Suppressor macrophage treated with lipopolysaccharide for 1 hour (primary cell): ENCODE results near the gene BMP10.

Experiments
- DNase-seq, 3 donors: peaks; one replicate each; pipeline ENCODE4 v3.0.0-alpha.2; 2020 to 2022

Gene BMP10

DNA sequence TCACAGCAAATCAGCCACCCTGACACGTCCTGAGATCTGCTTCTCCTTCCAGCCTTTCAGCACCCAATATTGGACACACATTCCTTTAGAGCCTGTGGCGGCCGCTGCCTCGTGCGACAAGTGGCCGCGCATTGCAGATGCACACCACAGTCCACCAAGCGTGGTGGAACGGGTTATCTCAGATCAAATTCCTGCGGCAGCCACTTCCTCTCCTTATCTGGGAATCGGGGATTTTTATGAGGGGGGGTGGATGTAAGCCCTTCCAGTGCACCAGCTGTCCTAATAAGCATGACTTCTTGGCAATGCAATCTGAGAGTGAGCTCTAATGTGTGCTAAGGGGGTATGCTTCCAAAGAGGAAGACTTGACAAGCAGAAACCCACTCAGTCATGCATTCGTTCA is 18.3 kb upstream of the BMP10 start:
- DNase-seq, result no peak

DNA sequence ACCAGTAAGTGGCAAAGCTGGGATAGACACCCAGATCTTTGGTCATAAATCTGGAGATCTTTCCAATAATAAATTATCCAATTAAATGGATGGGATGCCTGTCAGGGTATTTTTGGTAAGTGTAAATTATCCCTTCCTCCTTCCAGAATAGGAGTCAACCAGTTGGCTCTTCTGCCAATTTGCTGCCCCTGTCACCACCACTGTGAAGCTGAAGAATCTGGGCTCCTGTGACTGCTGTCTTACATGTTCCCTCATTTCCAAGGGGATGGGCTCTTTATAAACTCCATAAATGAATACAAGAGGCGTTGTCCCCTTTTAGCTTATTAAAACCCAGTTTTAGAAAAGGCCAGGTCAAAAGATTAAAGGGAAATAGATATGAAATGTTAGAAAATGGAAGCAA is 17.8 kb upstream of the BMP10 start:
- DNase-seq, result no peak

GRCh38 chr2:68888038-68888704 is 17.0 kb upstream of the BMP10 start:
- DNase-seq, result no peak

GRCh38 chr2:68885811-68886075 is 14.5 kb upstream of the BMP10 start:
- DNase-seq, result no peak

DNA sequence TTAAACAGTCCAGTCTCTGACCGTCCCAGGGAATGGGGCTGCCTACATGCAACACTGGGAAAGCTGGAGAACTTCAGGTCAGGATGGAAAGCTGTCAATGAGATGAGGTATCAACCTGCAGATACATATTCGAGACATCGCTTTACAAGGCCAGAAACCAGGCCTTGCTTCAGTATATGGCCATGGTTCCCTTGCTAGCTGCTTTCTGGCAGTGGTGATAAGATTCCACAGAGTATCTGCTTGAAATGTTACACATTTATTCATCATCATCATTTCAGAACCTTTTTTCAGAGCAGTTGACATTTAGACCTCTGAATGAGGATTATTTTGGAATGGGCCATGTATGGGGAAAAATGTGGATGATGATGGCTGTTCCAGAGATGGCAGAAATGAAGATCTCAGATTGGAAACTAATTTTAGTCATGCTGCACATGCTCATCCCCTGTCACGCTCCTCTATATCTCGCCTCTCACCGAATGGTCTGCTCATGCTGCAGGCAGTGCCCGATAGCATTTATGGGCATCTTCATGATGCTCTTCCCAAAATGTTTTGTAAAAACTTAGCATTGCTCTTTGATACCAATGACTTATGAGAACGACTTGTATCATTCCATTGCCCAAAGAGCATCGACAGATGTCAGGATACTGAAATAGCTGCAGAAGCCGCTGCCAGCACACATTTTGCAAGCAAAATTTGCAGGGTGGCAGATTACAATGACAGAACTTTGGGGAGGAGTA is 14.0 kb upstream of the BMP10 start:
- no peak for DNase-seq

DNA sequence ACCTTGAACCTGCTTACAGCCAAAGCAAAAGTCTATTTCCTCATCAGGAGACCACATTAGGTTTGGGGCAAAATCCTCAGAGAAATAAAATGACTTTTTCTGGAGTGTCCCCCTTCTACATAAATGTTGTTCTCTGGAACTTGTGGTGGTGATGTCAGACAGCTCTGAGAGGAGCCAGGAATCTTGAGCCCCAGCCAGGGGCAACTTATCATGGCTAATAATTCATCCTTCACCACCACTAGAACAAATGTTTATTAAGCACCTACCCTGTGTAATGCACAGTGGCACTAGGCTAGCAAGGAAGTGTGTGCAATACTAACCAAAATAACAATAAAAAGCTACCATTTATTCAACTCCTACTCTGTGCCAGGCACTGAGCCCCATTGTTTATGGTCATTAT is 9.0 kb upstream of the BMP10 start:
- DNase-seq, result no peak

DNA sequence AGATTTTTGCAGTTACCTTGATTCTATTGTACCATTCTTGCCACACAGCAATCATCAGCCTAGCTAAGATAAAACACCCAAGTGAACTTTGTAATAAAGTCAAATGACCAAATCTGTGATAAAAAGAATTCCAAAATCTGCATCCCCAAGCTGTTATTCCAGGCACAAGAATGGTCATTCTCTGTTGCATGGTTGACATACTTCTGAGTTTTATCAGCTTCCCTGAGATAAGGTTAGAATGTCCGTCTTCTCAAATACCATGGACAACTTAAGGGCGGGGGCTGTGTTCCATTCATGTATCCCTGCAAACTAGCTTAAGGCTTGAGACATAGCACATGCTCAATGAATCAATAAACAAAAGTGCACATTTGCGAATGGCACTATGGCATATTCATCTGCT is 8.1 kb upstream of the BMP10 start:
- no peak for DNase-seq

- DNase-seq, result peak in 1 of 3 donors; percentile 41
Observed at GRCh38 chr2:68878753-68879152, 7.6 kb upstream of the BMP10 start.

DNA sequence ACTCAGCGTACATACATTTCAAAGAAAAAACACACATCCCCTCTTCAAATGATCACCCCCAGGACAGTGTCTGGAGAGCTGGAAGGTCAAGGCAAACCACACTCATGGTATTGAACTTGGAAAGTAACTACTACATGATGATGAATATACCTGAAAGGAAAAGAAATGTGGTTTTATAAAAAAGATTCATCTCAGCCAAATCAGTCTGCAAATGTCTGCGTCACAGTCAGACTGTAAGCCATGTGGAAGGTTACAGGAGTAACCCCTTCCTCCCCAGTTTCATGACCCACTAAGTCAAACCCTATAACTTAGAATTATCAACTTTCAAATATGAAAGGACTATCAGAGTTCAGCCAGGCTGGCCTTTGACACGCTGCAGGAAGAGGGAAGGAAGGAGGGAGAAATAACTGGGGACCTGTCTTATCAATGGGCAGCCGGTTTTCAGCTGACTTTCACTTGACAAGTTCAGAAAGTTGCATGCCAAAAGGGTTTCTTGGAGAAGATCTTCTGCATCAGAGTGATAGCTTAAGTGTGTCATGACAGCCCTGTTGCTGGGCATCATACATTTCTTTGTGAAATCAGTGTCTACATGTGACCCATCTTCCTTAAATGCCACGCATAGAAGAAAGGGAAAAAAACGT is 7.0 kb upstream of the BMP10 start:
- no peak for DNase-seq

DNA sequence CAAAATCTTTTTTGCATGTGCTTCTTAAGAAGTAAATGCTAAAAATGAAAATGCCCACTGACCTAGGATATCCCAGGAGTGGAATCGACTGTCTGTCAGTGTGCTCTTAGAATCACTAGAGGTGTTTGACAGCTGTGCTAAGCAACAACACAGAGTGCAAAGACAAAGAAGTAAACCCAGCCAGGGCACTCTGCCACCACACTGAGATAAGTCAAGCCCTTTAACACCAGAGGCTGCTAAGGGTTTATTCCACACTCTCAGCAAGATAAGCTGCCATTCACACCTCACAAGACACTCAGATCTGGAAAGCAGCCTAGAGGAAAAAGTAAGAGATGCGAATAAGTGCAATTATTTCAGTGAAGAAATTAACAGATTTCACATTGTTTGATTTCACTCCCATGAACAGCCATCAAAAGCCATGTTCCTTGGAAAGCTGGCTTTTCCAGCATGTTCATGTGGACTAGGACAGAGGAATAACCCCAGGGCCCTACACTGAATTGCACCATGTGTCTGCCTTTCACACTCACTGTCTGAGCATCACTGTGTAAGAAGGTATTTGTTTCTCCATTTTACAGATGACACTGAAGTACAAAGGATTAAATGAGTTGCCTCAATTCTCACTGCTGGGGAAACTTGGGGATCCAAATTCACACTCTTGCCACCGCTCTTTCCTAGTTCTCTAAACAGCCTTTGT is 6.0 kb upstream of the BMP10 start:
- DNase-seq, result no peak

DNA sequence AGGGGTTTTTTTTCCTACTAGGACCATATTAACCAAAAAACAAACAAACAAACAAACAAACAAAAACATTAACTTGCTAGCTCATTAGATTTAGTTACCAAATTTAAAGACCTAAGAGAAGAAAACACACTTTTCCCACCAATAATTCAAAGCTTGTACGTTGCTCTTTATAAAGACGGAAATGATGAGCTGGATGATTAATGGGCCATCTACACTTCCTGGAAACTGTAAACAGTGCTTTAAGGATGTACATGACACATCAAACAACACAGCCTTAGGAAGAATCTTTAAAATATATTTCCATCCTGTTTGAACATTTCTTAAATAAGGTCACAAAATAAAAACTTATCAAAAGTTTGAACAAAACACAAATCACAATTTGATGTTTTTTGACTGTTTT is 982 bp downstream of the BMP10 start:
- DNase-seq, result peak in 2 of 3 donors; percentile 51 to 62

DNA sequence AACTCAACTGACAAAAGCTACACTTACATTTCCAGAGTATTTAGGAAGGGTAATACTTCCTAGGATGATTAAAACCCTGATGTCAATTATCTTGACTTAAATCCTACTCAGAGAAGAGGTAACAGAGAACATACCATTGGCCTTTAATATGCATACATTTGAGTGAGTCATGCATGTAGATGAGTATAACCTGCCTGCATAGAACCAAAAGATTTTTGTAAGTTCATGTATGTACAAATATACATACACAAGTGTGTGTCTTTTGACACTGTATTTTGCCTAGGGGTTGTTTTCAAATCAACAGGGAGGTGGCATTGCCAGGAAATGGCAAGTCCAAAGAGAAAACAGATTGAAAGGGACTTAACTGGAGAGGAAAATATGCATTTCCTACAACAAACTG is 6.1 kb downstream of the BMP10 start:
- DNase-seq, result no peak

GRCh38 chr2:68863996-68864395 is 7.2 kb downstream of the BMP10 start:
- DNase-seq, result peak; percentile 43 to 65 (median 54)

DNA sequence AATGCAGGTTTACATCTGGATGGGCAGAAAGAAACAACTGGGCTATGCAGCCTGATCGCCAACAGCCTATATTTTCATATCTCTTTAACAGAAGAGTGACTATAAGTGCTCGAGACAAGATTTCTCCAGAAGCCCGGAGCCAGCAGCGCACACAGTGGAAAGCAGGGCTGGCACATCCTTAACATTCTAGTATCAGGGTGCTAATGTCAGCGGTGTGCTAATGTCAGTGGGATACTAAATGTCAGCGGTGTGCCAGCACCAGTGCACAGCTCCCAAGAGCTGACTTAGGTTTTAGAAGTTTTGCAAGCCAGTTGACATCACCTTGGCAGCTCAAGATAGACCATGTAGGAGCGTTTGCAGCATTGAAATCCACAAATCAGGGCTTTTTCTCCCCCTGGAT is 8.3 kb downstream of the BMP10 start:
- DNase-seq, result no peak

GRCh38 chr2:68861330-68861729 is 9.9 kb downstream of the BMP10 start:
- DNase-seq, result peak; percentile 53 to 73 (median 72)

DNA sequence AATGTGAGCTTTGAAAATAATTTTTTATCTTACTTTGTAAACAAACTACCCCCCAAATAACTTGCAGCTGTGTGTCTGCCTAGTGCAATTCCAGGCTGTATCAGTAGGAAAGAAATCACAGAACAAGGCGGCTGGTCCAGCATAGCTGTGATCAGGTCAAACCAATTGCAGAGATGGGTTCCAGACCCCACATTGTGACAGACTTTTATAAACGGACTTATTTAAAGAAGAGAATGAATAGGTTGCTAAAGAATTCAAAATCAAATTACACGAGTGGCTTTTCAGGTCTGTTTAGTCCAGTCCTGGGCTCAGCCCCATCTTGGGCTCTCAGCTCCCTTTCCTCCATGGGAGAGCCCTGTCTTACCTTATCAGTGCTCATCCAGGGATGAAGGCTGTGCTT is 11.1 kb downstream of the BMP10 start:
- DNase-seq, result no peak

DNA sequence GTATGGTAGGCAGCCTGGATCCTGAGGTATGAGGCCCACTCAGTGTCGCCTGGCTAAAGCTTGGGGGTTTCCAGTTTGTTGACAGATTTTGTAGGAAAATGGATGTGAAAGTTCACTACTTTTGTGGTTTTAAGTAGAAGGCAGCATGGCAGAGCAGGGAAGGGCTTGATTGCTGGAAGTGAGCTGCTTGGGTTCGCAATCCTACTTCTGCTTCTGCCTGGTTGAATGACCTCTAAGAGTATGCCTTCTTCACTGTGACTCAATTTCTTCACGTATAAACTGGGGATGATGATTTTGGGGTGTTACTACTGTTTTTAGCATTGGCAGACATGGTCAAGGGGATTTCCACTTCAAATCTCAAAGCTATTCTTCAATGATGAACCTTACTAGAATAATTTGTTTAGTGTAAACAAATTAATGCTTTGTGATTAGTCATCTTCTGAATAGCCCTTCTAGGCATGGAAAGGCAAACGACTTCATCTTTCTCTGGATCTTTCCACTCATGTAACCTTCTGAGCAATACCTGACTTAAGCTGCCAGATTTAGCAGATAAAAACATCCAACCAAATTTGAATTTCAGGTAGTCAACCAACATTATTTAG is 13.2 kb downstream of the BMP10 start:
- peak; percentile 87 to 96 (median 92) for DNase-seq

DNA sequence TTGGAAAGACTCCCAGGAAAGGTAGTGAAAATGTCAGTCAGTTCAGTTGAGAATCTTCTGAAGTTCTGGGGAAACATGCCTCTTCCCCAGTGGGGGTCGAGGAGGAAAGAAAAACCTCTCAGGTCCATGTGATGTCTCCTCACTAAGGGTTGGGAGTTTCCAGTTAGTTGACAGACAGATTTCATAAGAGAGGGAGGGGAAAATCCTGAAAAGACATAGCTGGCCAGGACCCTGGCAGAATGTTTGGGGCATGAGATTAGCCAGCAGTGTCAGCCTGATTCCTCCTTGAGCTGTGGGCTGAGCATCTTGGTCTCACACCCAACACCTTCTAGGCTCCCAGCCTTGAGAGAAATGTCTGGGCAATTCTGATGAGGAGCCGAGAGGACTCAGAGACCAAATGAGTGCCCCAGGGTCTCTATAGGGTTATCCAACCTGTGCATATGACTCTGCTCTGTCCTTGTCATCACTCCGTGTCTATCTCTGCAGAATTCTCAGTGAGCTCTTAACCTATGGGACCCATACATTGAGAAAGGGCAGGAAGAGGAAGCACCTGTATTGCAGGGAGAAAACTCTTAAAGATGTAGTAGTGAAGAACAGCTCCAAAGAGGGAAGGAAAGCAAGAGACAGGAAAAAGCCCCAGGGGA is 13.9 kb downstream of the BMP10 start:
- DNase-seq, result peak; percentile 86 to 95 (median 91)

- DNase-seq, result no peak
Observed at GRCh38 chr2:68855550-68855949, 15.6 kb downstream of the BMP10 start.

- peak in 2 of 3 donors; percentile 49 to 79 for DNase-seq
Observed at GRCh38 chr2:68854476-68854875, 16.7 kb downstream of the BMP10 start.

- DNase-seq, result no peak
Observed at GRCh38 chr2:68853915-68854314, 17.3 kb downstream of the BMP10 start.

- DNase-seq, result no peak
Observed at GRCh38 chr2:68853035-68853434, 18.2 kb downstream of the BMP10 start.

DNA sequence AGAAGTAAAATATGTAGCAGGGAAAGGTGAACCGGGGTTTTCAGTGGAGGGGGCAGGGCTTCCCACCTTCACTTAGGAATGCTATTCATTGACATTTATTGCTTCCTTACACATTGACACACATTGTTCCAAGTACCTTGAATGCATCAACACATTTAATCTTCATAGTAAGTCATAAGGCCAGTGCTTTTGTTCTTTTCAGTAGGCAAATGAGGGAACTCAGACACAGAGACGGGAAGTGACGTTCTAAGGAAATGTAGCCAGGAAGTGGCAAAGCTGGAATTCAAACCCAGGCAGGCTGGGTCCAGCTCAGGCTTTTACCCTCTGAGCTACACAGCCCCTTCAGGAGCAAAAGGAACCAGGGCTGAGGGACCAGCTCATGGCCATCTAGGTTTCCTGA is 20.7 kb downstream of the BMP10 start:
- DNase-seq, result no peak
